GM12873 (cell line): ENCODE measurements around the gene TM7SF2.

ENCODE experiments used
- CTCF ChIP-seq: IDR thresholded peaks from 2 replicates; pipeline ENCODE4 v1.5.1; 2012; ENCODE audit warnings: low read depth, mild to moderate bottlenecking, moderate library complexity, low read length, control low read depth; ENCODE audit not compliant: insufficient read depth; ENCODE audit errors: missing control alignments

The TM7SF2 gene

GRCh38 chr11:65090628-65091027 lies 21.0 kb upstream of the TM7SF2 start:
- no peak for TF ChIP-seq CTCF

GRCh38 chr11:65095427-65095826 lies 16.2 kb upstream of the TM7SF2 start:
- TF ChIP-seq CTCF, result no peak

- TF ChIP-seq CTCF, result no peak
These were observed 15.5 kb upstream of the TM7SF2 start, which contains the start of gene VPS51 for GRCh38 chr11:65095974-65096806. VPS51 (plus strand) TSS chr11:65096214; CDS start chr11:65096251, 37 bp downstream.

- no peak for TF ChIP-seq CTCF
These were observed 14.7 kb upstream of the TM7SF2 start for GRCh38 chr11:65096926-65097325.

GRCh38 chr11:65100674-65101350 lies 10.9 kb upstream of the TM7SF2 start:
- TF ChIP-seq CTCF, result peak; percentile 10

GRCh38 chr11:65102142-65103095 lies 9.3 kb upstream of the TM7SF2 start:
- TF ChIP-seq CTCF, result no peak

- no peak for TF ChIP-seq CTCF
These were observed 8.2 kb upstream of the TM7SF2 start for GRCh38 chr11:65103476-65103875.
